ENCODE measurements around the gene FAM219B.
A peak's percentile ranks its signal among the peaks of the same experiment; 100 is the strongest.
"Not testable (repeated sequence)": the region's sequence is repeated elsewhere in the genome, so short reads cannot be mapped to it uniquely, and the experiment has no call there.

The FAM219B gene

DNA sequence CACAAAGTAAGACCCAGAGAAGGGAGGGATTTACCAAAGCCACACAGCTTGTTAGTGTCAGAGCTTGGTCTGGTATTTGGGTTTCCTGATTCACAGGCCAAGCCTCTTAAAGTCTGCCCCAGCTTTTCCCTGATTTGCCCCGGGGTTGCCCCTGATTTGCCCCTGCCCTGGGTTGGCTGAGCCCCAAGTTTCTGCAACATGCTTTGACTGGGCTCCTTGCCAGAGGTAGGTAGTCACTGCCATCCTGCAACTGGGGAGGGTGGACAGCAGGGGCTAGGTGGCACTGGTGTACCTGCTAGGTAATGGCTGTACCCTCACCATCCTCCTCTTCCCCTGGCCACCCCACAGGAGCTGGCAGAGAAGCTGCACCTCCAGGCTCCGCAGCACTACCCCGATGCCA is 14.3 kb downstream of the FAM219B start:
- no peak for TF ChIP-seq POU2F2 (IDR thresholded peaks at IDR 0.05; ENCODE audit: low read depth, low read length)
- TF ChIP-seq TAF1 (IDR thresholded peaks at IDR 0.05; ENCODE audit: low read depth, low read length) = no peak
- no peak for TF ChIP-seq POLR2A (IDR thresholded peaks at IDR 0.05; ENCODE audit: low read depth, low read length)
- no peak for TF ChIP-seq PAX5 (IDR thresholded peaks at IDR 0.05; ENCODE audit: insufficient read depth, low read length, severe bottlenecking)
- TF ChIP-seq POLR2AphosphoS5 (IDR thresholded peaks at IDR 0.05; ENCODE audit: low read depth, low read length) = no peak
- TF ChIP-seq SPI1 (IDR thresholded peaks at IDR 0.05; ENCODE audit: low read depth, low read length) = no peak
- DNase-seq (ENCODE audit: insufficient read length, low spot score) = no peak
- FAIRE-seq = no peak

DNA sequence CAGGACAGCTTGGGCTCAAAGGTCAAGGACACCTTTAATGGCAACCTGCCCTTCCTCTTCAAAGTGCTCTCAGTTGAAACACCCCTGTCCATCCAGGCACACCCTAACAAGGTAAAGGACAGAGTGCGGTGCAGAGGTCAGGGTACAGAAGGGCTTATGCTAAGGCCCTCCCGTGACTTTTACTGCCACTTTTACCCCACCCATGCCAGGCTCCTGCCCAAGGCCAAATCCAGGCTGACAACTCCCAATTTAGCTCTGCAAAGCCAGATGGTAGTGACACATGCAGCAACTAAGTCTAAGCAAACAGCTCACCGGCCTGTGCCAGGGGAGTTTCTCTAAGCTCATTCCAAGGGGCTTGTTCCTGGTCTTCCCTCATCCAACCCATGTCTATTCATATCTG is 15.2 kb downstream of the FAM219B start:
- FAIRE-seq (no peak), DNase-seq (ENCODE audit: insufficient read length, low spot score) (no peak)
- TF ChIP-seq SPI1 (IDR thresholded peaks at IDR 0.05; ENCODE audit: low read depth, low read length) = no peak
- TF ChIP-seq TAF1 (IDR thresholded peaks at IDR 0.05; ENCODE audit: low read depth, low read length) = no peak
- TF ChIP-seq PAX5 (IDR thresholded peaks at IDR 0.05; ENCODE audit: insufficient read depth, low read length, severe bottlenecking) = no peak
- TF ChIP-seq POLR2A (IDR thresholded peaks at IDR 0.05; ENCODE audit: low read depth, low read length) = no peak
- no peak for TF ChIP-seq POU2F2 (IDR thresholded peaks at IDR 0.05; ENCODE audit: low read depth, low read length)
- TF ChIP-seq POLR2AphosphoS5 (IDR thresholded peaks at IDR 0.05; ENCODE audit: low read depth, low read length) = no peak

DNA sequence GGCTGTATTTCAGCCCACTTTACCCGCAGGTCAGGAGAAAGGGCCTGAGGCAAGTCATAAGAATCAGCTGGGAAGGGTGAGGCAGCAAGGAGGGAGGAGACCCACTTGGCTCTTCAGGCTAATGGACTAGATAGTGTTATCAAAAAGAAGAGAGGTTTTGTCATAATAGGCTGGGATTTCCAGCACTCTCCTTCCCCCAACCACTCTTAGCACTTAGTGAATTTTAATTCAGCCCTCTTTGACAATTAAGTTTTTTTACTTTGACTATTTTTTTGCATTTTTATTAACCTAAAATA is 16.0 kb downstream of the FAM219B start:
- no peak for FAIRE-seq
- no peak for DNase-seq (ENCODE audit: insufficient read length, low spot score)
- no peak for TF ChIP-seq POLR2A (IDR thresholded peaks at IDR 0.05; ENCODE audit: low read depth, low read length)
- no peak for TF ChIP-seq SPI1 (IDR thresholded peaks at IDR 0.05; ENCODE audit: low read depth, low read length)
- no peak for TF ChIP-seq POLR2AphosphoS5 (IDR thresholded peaks at IDR 0.05; ENCODE audit: low read depth, low read length)

DNA sequence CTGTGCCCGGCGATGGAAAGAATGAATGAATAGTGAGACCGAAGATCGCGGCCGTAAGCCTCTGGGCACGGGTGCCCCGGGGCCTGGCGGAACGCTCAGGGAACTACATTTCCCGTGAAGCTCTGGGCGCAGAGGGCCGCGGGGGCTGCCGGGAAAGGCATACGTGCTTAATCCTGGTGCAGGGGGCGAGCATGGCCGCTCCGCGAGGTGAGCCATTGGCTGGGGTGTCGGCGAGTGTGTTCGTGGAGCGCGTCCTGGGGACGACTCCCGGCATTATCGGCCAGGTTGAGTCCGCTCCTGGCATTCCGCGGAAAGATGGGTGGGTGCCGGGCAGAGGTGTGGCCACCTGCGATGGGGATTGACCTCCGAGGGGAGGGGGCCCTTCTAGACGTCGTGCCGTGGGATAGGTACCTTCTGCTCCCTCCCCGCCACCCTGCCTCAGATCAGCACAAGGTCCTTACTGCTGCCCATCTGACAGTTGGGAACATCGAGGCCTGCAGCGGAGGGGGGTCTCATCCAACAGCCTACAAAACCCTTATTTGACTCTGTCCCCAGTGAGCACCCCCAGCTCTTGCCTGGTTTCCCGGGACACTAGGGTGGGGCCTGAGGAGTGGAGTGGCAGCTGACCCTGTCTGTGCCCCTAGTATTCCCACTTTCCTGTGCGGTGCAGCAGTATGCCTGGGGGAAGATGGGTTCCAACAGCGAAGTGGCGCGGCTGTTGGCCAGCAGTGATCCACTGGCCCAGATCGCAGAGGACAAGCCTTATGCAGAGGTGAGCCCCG is 16.6 kb downstream of the FAM219B start, which contains the start of gene MPI:
Gene MPI, plus strand, starts transcription at position 160 of the 782 bp plus-strand sequence. Its CDS starts 32 bp downstream, at position 192.
- TF ChIP-seq SPI1 (IDR thresholded peaks at IDR 0.05; ENCODE audit: low read depth, low read length) (no peak), POLR2AphosphoS5 (IDR thresholded peaks at IDR 0.05; ENCODE audit: low read depth, low read length) (peak; percentile 89), POLR2A (IDR thresholded peaks at IDR 0.05; ENCODE audit: low read depth, low read length) (peak; percentile 96), POU2F2 (IDR thresholded peaks at IDR 0.05; ENCODE audit: low read depth, low read length) (peak; percentile 88; the same call in 1 of the 2 replicates), TAF1 (IDR thresholded peaks at IDR 0.05; ENCODE audit: low read depth, low read length) (peak; percentile 93)
- DNase-seq (ENCODE audit: insufficient read length, low spot score) (peak; percentile 96), FAIRE-seq (peak; percentile 93)

DNA sequence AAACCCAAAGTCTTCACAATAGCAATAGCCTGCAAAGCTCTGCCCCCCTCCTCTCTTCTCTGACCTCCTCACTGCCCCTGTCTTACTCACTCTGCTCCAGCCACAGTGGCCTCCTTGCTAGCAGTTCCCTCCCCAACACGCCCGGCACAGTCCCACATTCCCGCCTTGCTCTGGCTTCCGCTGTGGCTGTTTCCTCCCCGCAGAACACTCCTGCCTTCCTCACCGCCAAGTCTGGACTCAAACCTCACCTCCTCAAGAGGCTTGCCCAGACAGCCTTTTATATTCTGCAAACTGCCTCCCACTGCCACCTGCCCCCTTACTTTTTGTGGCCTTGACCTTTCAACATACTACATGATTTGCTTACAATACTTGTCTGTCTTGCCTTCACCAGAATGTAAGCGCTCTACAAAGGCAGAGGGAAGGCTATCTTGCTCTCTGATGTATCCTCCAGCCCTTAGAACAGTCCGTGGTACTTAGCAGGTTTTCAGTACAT is 17.2 kb downstream of the FAM219B start:
- TF ChIP-seq PAX5 (IDR thresholded peaks at IDR 0.05; ENCODE audit: insufficient read depth, low read length, severe bottlenecking) = no peak
- no peak for TF ChIP-seq POLR2AphosphoS5 (IDR thresholded peaks at IDR 0.05; ENCODE audit: low read depth, low read length)
- FAIRE-seq = no peak

DNA sequence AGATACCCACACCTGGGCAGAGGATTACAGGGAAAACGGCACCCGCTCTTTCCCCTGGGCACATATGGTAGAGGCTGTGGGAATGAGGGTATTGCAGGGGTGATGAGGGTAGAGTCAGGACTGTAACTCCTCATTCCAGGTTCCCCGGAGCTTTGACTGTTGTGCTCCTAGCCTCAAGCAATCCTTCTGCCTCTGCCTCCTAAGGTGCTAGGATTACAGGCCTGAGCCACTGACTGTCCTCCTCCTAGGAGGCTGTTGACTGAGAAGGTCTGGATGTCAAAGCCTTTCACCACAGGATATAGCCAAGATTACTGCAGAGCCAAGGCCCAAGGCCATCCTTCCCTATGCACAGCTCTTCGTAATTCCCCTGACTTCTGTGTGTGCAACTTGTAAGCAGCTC is 17.9 kb downstream of the FAM219B start:
- FAIRE-seq (no peak), DNase-seq (ENCODE audit: insufficient read length, low spot score) (no peak)
- no peak for TF ChIP-seq POU2F2 (IDR thresholded peaks at IDR 0.05; ENCODE audit: low read depth, low read length)
- TF ChIP-seq POLR2A (IDR thresholded peaks at IDR 0.05; ENCODE audit: low read depth, low read length) = no peak
- TF ChIP-seq PAX5 (IDR thresholded peaks at IDR 0.05; ENCODE audit: insufficient read depth, low read length, severe bottlenecking) = no peak
- TF ChIP-seq TAF1 (IDR thresholded peaks at IDR 0.05; ENCODE audit: low read depth, low read length) = no peak
- no peak for TF ChIP-seq SPI1 (IDR thresholded peaks at IDR 0.05; ENCODE audit: low read depth, low read length)
- TF ChIP-seq POLR2AphosphoS5 (IDR thresholded peaks at IDR 0.05; ENCODE audit: low read depth, low read length) = no peak

More for the DNA sequence above, 17.2 kb downstream of the FAM219B start:
- no peak for DNase-seq (ENCODE audit: insufficient read length, low spot score)

DNA sequence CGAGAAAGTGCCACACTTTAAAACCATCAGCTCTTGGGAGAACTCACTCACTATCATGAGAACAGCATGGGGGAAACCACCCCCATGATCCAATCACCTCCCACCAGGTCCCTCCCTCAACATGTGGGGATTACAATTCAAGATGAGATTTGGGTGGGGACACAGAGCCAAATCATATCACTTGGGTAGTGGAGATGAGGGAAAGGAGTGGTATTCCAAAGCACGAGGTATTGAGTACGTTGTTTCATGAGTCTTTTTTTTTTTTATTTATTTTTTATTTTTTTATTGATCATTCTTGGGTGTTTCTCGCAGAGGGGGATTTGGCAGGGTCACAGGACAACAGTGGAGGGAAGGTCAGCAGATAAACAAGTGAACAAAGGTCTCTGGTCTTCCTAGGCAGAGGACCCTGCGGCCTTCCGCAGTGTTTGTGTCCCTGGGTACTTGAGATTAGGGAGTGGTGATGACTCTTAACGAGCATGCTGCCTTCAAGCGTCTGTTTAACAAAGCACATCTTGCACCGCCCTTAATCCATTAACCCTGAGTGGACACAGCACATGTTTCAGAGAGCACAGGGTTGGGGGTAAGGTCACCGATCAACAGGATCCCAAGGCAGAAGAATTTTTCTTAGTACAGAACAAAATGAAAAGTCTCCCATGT is 19.0 kb downstream of the FAM219B start:
- DNase-seq (ENCODE audit: insufficient read length, low spot score); FAIRE-seq: not testable (repeated sequence)

DNA sequence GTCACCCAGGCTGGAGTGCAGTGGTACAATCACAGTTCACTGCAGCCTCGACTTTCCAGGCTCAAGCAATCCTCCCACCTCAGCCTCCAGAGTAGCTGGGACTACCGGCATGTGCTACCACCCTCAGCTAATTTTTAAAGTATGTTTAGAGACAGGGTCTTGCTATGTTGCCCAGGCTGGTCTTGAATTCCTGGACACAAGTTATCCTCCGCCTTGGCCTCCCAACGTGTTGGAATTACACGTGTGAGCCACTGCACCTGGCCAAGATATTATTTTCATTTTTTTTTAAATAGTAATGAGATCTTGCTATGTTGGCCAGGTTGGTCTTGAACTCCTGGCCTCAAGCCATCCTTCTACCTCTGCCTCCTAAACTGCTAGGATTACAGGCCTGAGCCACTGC is 21.2 kb downstream of the FAM219B start:
- TF ChIP-seq TAF1 (IDR thresholded peaks at IDR 0.05; ENCODE audit: low read depth, low read length) = no peak
- no peak for TF ChIP-seq POU2F2 (IDR thresholded peaks at IDR 0.05; ENCODE audit: low read depth, low read length)
- no peak for TF ChIP-seq POLR2AphosphoS5 (IDR thresholded peaks at IDR 0.05; ENCODE audit: low read depth, low read length)
- no peak for TF ChIP-seq PAX5 (IDR thresholded peaks at IDR 0.05; ENCODE audit: insufficient read depth, low read length, severe bottlenecking)
- TF ChIP-seq SPI1 (IDR thresholded peaks at IDR 0.05; ENCODE audit: low read depth, low read length) = no peak
- TF ChIP-seq POLR2A (IDR thresholded peaks at IDR 0.05; ENCODE audit: low read depth, low read length) = no peak
- no peak for FAIRE-seq
- no peak for DNase-seq (ENCODE audit: insufficient read length, low spot score)

DNA sequence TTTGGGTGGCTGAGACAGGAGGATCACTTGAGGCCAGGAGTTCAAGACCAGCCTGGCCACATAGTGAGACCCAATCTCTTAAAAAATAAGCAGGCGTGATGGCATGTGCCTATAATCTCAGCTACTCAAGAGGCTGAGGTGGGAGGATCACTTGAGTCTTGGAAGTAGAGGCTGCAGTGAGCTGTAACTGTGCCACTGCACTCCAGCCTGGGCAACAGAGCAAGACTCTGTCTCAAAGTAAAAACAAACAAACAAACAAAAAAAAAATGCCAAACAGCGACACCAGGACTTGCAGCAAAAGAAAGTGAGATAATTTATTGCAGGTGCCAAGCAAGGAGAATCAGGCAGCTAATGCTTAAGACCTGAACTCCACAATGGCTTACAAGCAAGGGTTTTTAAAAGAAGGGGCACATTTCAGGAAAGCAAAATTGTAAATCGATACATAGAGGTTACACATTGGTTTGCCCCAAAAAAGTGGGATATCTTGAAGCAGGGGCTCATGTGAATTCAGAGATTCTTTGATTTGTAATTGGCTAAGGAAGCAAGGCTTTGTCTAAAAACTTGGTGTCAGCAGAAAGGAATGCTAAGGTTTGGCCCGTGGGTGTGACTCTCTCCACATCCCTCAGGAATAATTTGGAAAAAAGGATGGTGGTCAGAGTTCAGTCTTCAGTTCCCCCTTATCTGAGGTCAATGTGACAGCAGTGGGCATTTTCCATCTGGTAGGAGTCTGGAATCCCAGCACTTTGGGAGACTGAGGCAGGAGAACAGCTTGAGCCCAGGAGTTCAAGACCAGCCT is 22.0 kb downstream of the FAM219B start:
- TF ChIP-seq POU2F2 (IDR thresholded peaks at IDR 0.05; ENCODE audit: low read depth, low read length) = no peak
- no peak for TF ChIP-seq TAF1 (IDR thresholded peaks at IDR 0.05; ENCODE audit: low read depth, low read length)
- no peak for TF ChIP-seq POLR2A (IDR thresholded peaks at IDR 0.05; ENCODE audit: low read depth, low read length)
- no peak for TF ChIP-seq PAX5 (IDR thresholded peaks at IDR 0.05; ENCODE audit: insufficient read depth, low read length, severe bottlenecking)
- no peak for TF ChIP-seq SPI1 (IDR thresholded peaks at IDR 0.05; ENCODE audit: low read depth, low read length)
- peak; percentile 16 for FAIRE-seq
- DNase-seq (ENCODE audit: insufficient read length, low spot score) = no peak
